AG04450 (cell line): ENCODE results near the gene PARD3B. TPM values are rescaled to one million over a fixed set of nuclear protein-coding genes. Genes with fewer than 3 reads are reported as not detected.
A peak's percentile ranks its signal among the peaks of the same experiment; 100 is the strongest.

Source experiments
- CTCF ChIA-PET: fragments of 300-600, 350-600 bp; formaldehyde crosslinking; extraction: SDS; loops from one replicate; lab custom pipeline; 2022; ENCODE audit warnings: antibody characterized with exemption, inconsistent platforms; lab: Charles Lee
- POLR2A ChIA-PET: fragments of 350-600 bp; formaldehyde crosslinking; extraction: SDS; loops from one replicate; lab custom pipeline; 2021; ENCODE audit warnings: antibody characterized with exemption, inconsistent platforms; lab: Yijun Ruan, JAX
- DNase-seq: peaks from one replicate; pipeline ENCODE4 v3.0.0-alpha.2; 2011; ENCODE audit warnings: low read depth, low spot score
- H3K27ac ChIP-seq: one replicate; pipeline ENCODE4 v1.5.1; 2012; ENCODE audit warnings: low read depth, low read length, control low read depth
- H3K27me3 ChIP-seq: one replicate; pipeline ENCODE4 v1.6.0; 2012; ENCODE audit warnings: low read length; ENCODE audit not compliant: control insufficient read depth, insufficient read depth
- H3K4me3 ChIP-seq: 2 replicates; pipeline ENCODE4 v1.5.1; 2011; ENCODE audit warnings: mild to moderate bottlenecking, low read depth, low read length, control low read depth
- H3K9me3 ChIP-seq: 2 replicates; pipeline ENCODE4 v1.5.1; 2012; ENCODE audit warnings: low read length; ENCODE audit not compliant: control insufficient read depth, insufficient read depth
- polyA plus RNA-seq: library from polyadenylated mRNA; depleted of rRNA; stranded (reverse); fragments of >200 nt; gene quantifications from 2 replicates; pipeline ENCODE4 v1.2.3, GENCODE V29; 2011
- TF ChIP-seq, protein P1 (sequence below): IDR thresholded peaks from 2 replicates; pipeline ENCODE4 v1.5.1; 2011; ENCODE audit warnings: low read depth, low read length, control low read depth, inconsistent platforms

PARD3B gene
- polyA plus RNA-seq, 1 experiment, result 8.5 TPM

DNA sequence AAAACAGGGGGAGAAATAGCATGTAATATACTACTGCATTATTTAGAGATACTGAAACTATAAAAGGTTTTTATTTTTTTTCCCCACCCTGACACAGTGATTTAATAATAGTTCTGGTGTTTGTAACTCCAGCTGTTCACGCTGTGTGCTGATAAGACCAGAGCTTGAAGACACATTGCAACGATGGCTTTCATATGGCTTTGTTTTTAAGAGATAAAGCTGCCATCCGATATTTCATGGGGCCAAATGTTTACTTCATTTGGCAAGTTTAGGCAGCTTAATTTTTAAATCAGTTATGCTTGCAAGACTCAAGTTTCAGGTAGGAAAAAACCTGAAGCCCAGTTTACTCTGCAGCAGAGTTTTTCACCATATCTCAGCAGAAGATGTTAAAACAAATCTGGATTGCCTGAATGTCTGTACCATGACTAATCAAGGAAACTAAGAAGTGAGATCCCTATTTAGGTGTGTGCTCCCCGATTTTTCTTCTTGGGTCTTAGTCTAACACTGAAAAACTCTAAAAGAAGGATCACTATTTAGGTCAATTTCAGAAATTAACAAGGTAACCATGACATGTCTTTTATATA is 508.6 kb downstream of the PARD3B start:
- Histone ChIP-seq H3K27me3 (no peaks in the 10 kb centered on the region), H3K9me3 (no peaks in the 10 kb centered on the region), H3K27ac (no peak overlapping the region), H3K4me3 (no peak overlapping the region)
- CTCF ChIA-PET, result no interaction called here
- POLR2A ChIA-PET, result no interaction called here
- TF ChIP-seq, protein P1, sequence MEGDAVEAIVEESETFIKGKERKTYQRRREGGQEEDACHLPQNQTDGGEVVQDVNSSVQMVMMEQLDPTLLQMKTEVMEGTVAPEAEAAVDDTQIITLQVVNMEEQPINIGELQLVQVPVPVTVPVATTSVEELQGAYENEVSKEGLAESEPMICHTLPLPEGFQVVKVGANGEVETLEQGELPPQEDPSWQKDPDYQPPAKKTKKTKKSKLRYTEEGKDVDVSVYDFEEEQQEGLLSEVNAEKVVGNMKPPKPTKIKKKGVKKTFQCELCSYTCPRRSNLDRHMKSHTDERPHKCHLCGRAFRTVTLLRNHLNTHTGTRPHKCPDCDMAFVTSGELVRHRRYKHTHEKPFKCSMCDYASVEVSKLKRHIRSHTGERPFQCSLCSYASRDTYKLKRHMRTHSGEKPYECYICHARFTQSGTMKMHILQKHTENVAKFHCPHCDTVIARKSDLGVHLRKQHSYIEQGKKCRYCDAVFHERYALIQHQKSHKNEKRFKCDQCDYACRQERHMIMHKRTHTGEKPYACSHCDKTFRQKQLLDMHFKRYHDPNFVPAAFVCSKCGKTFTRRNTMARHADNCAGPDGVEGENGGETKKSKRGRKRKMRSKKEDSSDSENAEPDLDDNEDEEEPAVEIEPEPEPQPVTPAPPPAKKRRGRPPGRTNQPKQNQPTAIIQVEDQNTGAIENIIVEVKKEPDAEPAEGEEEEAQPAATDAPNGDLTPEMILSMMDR, result no peak
- no peak for DNase-seq

GRCh38 chr2:205054789-205055188 is 509.5 kb downstream of the PARD3B start:
- no peak overlapping the region for H3K27ac ChIP-seq
- ChIA-PET CTCF (no interaction called here), POLR2A (no interaction called here)
- DNase-seq, result no peak
- H3K27me3 ChIP-seq, result no peaks in the 10 kb centered on the region
- no peaks in the 10 kb centered on the region for H3K9me3 ChIP-seq
- TF ChIP-seq, protein P1, result no peak
- H3K4me3 ChIP-seq, result no peak overlapping the region

DNA sequence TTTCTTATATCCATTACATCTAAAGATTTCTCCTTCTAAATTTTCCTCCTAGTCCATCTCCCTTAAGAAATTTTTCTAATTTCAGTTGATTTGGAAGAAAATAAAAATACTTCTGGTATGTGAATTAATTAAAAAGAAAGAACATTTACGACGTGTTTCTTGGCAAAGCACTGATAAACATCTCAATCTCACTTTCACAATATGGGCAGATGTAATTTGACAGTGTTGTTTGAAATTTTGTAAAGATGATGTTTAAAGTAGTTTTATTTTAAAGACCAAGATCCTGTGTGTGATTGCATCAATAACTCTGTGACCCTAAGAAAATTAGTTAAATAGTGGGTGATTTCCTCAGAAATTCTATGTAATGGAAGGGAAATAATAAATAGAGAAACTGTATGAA is 510.0 kb downstream of the PARD3B start:
- ChIA-PET CTCF (no interaction called here), POLR2A (no interaction called here)
- H3K27me3 ChIP-seq, result no peaks in the 10 kb centered on the region
- TF ChIP-seq, protein P1, result no peak
- no peak overlapping the region for H3K4me3 ChIP-seq
- no peaks in the 10 kb centered on the region for H3K9me3 ChIP-seq
- DNase-seq, result no peak
- H3K27ac ChIP-seq, result no peak overlapping the region

GRCh38 chr2:205056151-205056561 is 510.9 kb downstream of the PARD3B start:
- H3K27me3 ChIP-seq, result no peaks in the 10 kb centered on the region
- POLR2A ChIA-PET, result no interaction called here
- TF ChIP-seq, protein P1, result no peak
- no peaks in the 10 kb centered on the region for H3K9me3 ChIP-seq
- CTCF ChIA-PET, result interaction anchor here (0.7 kb wide), 1 partner anchor 93 kb away, joined by 3 read pairs; no protein-coding TSS in a partner anchor
- peak overlapping the region; percentile 28 for H3K4me3 ChIP-seq
- DNase-seq, result no peak
- H3K27ac ChIP-seq, result no peak overlapping the region

DNA sequence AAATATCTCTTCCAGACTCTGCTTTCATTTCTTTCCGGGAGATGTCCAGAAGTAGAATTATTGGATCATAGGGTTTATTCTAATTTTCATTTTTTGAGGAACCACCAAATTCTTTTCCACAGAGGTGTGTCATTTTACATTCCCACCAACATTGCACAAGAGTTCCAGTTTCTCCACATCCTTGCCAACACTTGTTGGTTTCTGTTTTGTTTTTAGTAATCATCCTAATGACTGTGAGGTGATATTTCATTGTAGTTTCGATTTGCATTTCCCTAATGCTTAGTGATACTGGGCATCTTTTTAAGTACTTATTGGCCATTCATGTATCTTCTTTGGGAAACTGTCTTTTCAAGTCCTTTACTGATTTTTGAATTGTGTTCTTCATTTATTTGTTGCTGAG is 513.1 kb downstream of the PARD3B start:
- Histone ChIP-seq H3K27ac (no peak overlapping the region), H3K4me3 (no peak overlapping the region), H3K9me3 (no peaks in the 10 kb centered on the region), H3K27me3 (no peaks in the 10 kb centered on the region)
- DNase-seq, result no peak
- CTCF ChIA-PET, result no interaction called here
- TF ChIP-seq, protein P1, result no peak
- POLR2A ChIA-PET, result no interaction called here
